HG02870 (cell line): ENCODE measurements around the gene EDC4.
"Not testable (repeated sequence)": the region's sequence is repeated elsewhere in the genome, so short reads cannot be mapped to it uniquely, and the experiment has no call there.

ENCODE experiments used
- ATAC-seq: cut with Tn5 transposase; IDR thresholded peaks from one replicate; pipeline ENCODE4 v1.9.1; 2021; ENCODE audit warnings: mild to moderate bottlenecking, moderate library complexity; ENCODE audit not compliant: unreplicated experiment

Gene EDC4

DNA sequence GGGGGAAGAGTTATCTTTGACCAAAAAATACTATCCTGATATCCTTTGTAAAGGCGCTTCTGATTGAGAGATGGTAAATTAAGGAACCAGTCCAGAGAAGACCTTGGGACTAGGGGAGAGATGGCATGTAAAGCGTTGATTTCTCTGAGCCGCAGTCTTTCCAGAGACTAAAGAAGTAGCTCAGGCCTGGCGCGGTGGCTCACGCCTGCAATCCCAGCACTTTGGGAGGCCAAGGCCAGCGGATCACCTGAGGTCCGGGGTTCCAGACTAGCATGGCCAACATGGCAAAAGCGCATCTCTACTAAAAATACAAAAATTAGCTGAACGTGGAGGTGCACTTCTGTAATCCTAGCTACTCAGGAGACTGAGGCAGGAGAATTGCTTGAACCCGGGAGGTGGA, 24.7 kb upstream of the EDC4 start:
- ATAC-seq = no peak

DNA sequence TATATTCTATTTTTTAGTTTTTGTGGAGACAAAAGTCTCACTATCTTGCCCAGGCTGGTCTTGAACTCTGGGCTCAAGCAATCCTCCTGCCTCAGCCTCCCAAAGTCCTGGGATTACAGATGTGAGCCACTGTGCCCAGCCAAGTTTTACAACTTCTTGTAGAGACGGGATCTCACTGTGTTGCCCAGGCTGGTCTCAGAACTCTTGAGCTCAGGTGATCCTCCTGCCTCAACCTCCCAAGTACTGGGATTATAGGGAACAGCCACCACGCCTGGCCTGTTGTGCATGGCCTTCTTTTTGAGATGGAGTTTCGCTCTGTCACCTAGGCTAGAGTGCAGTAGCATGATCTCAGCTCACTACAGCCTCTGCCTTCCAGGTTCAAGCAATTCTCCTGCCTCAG, 19.2 kb upstream of the EDC4 start:
- ATAC-seq = no peak

GRCh38 chr16:67855789-67856188, 17.1 kb upstream of the EDC4 start:
- no peak for ATAC-seq

GRCh38 chr16:67856927-67857546, 15.8 kb upstream of the EDC4 start:
- ATAC-seq = no peak

GRCh38 chr16:67857547-67858233, 15.2 kb upstream of the EDC4 start:
- no peak for ATAC-seq

- no peak for ATAC-seq
Measured at GRCh38 chr16:67858500-67858899, 14.4 kb upstream of the EDC4 start.

- ATAC-seq = no peak
Measured at GRCh38 chr16:67860589-67861398, 12.1 kb upstream of the EDC4 start.

DNA sequence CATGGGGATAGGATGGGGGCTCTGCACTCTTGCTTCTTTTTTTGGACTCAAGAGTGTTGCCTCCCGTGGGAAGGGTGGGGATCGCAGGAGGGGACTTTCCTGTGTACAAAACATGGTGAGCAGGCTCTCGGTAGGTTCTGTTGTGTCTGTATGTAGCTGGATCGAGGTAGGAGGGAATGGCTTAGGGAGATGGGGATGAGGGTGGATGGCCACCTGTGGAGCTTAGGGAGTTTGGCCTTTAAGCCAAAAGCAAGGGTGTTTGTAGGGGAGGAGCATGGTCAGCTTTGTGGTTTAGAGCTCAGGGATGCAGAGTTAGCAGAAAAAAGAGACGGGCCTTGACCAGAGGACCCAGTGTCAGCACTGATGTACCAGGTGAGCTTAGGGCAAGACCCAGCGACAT, 11.0 kb upstream of the EDC4 start:
- no peak for ATAC-seq

DNA sequence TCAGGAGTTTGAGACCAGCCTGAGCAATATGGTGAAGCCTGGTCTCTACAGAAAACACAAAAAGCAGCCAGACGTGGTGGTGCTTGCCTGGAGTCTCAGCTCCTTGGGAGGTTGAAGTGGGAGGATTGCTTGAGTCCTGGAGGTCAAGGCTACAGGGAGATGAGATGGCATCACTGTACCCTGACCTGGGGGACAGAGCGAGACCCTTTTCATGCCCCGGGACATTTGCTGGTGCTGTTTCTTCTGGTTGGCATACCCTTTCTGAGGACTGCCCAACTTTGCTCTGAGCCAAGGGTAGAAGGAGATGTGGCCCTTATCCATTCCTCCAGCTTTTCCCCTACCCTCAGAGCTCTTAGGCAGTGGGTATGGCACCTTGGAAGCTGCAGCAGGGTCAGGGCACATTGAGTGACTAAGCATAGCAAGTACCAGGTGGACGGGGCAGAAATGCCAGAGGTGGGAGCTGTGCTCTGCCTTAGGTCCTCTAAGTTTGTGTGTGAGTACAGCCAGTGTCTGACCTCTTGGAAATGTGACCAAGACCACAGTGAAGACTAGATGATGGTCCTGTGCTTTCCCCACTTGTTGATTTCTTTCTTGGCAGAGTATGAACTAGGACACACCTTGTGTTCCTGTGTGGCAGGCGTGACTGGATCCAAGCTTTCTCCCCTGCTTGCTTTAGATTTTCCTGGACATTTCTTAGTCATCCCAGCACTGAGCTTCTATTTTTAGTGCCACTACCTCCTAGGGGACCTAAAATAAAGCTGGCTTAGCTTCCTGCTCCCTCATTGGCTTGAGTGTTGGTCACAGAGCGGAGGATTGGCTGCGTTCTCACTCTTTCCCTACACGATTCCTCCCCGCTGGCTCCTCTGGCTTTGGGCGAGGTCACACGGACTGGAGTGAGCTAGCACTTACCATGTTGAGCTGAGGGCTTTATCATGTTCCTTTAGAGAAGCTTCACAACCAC, 9.9 kb upstream of the EDC4 start:
- ATAC-seq = no peak

DNA sequence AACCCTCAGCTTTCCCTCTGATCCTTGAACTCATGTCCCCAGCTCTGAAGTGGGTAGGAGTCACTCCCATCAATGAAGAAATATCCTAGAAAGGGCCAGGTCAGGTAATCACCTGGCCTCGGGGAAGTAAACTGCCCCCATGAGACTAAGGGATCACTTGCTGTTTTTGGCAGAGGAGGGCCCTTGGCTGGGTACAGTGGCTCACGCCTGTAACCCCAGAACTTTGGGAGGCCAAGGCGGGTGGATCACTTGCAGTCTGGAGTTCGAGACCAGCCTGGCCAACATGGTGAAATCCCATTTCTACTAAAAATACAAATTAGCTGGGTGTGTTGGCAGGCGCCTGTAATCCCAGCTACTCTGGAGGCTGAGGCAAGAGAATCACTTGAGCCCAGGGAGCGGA, 8.8 kb upstream of the EDC4 start:
- not testable (repeated sequence) for ATAC-seq

- no peak for ATAC-seq
Measured at GRCh38 chr16:67864594-67864993, 8.3 kb upstream of the EDC4 start.

DNA sequence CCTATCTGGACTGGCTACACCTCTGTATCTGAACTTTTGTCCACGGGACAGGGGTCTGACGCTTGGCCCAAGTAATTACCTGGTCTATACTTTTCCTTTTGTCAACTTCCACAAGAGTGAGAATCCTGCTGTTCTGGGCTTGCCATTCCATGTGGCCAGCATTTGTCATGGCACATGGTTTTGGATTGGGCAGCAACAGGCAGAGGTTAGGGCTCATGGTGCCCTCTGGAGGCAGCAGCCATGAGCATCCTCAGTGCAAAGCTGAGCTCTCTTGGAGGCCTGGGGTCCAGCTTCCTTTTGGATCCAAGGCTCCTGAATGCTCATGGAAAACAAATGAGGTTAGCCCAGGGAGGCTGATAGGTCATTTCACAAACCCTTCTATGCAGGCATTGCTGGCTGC, 7.5 kb upstream of the EDC4 start:
- no peak for ATAC-seq

DNA sequence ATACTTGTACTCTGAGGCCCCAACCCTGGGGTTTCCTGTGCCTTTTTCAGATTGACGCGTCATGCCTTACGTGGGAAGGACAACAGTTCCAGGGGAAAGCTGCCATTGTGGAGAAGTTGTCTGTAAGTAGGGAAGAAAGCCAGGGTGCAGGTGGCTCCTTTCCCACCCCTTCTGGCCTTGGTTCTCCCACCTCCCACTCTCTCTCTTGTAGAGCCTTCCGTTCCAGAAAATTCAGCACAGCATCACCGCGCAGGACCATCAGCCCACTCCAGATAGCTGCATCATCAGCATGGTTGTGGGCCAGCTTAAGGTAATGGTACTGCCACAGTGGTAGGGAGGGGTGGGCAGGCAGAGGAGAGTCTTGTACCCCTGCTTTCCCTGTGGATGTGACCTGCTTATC, 4.6 kb upstream of the EDC4 start:
- no peak for ATAC-seq

DNA sequence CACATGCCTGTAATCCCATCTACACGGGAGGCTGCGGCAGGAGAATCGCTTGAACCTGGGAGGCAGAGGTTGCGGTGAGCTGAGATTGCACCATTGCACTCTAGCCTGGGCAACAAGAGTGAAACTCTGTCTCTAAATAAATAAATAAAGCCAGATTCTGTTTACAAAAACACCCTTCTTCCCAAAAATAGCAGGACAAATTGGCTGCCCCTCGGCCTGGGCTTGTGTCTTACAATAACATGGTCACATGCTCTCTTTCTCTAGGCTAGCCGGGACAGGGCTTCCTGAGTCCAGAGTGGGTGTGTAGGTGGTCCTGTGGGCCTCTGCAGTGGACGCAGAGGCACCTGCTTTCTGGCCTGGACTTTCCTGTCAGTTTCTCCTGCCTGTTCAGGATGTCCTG, 3.2 kb upstream of the EDC4 start:
- no peak for ATAC-seq

DNA sequence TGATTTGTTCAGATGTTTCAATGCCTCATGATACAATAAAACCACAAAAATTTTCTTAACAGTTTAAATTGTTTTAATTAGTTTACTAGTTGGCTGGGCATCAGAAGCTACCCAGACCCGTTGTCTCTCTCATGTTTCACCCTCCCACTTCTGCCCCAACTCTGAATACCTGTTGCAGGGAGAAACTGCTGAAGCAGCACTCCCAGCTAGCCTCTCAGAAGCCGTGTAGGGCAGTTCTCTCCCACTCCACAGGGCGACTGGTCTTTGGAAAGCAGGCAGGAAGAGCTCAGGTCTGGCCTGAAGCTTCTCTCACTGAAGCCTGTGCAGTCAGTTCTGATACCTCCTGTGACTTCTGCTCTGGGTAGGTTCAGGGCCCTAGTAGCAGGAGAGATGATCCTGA, 1.6 kb upstream of the EDC4 start:
- no peak for ATAC-seq

DNA sequence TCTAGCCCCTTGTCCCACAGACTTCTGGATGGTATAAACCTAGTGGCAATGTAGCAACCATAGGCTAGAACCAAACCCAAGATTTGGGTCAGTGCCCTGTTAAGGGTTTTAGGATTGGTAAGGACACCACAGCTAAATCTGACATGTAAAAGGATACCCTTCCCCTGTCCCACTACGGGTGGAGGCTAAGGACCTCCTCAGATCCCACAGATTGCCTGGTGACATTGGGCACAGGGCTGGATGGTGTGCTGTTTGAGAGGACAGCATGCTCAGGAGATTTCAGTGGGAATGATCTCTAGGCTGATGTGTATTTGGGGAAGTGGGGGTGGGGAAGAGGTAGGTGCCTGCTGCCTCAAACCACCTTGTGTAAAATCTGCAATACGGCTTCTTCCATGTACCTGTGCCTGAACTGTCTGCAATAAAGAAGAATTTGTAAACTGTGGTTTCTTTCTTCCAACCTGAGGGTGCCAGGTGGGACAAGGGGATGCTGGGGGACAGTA, 671 bp upstream of the EDC4 start:
- no peak for ATAC-seq

DNA sequence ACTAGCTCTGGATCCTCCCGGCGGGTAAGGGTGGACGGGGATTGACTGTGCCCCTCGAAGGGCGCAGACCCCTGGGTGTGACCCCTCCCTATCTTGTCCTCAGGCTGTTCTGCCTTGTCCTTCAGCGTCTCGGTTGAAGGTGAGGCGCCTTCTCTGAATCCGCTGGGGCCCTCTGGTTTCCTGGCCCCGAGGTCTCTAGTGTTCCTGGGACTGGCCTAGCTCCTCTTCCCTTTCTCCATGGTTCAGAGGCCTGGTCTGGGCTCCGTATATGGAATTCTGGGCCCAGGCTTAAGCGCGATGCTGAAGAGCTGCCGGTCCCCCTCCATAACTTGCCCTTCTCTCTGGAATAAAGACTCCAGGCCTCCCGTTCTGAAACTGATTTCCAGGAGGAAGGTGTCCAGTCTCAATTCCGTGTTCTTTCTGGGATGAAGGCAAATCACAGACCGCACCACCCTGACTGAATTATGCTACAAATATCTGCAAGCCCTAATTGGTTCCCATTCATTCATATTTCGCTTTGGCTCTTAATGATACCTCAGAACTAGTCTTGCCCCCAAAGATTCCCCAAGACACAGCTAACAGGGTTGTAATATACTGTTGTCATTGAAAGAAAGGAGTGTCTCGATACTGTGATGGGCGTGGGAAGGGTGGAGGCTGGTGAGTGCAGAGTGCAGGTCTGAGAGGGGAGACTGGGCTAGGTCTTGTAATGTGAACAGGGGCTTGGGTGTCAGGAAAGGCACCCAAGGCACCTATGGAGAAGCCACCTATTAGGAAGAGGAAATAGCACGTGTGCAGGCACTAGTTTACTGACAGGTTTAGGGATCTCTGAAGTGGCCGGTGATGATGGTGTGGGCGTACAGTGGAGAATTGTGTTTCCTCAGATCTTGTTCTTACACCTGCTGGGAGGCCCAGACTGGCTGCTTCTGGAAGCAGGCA, 851 bp downstream of the EDC4 start:
- no peak for ATAC-seq

GRCh38 chr16:67874372-67874771, 1.5 kb downstream of the EDC4 start:
- ATAC-seq = no peak

DNA sequence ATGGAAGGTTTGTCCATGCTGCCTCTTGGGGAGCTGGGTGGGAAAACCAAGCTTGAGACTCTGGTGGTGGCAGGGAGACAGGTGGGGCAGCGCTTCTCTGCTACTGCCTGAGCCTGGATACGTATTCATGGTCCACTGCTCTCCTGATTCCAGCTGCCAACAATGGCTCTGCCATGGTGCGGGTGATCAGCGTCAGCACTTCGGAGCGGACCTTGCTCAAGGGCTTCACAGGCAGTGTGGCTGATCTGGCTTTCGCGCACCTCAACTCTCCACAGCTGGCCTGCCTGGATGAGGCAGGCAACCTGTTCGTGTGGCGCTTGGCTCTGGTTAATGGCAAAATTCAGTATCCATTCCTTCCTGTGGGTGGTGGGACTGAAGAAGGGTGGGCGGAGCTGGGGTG, 4.2 kb downstream of the EDC4 start:
- ATAC-seq = no peak

DNA sequence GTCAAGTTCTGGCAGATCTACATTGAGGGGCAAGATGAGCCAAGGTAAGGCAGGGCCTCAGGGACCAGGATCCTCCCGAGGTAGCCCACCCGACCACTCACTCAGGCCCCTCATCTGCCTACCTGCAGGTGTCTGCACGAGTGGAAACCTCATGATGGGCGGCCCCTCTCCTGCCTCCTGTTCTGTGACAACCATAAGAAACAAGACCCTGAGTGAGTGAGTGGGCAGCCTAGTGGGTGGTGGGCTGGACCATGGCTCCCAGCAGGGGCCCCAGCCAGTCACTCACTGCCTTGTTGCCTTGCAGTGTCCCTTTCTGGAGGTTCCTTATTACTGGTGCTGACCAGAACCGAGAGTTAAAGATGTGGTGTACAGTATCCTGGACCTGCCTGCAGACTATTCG, 5.4 kb downstream of the EDC4 start:
- ATAC-seq = no peak
